HG02970 (cell line): ENCODE measurements around the gene CDC34.

Experiments used
- ATAC-seq: cut with Tn5 transposase; IDR thresholded peaks from one replicate; pipeline ENCODE4 v1.9.1; 2021; ENCODE audit warnings: mild to moderate bottlenecking, moderate library complexity, moderate number of reproducible peaks; ENCODE audit not compliant: unreplicated experiment, low FRiP score

CDC34 gene

GRCh38 chr19:540867-541637 lies 9.5 kb downstream of the CDC34 start:
- no peak for ATAC-seq

- no peak for ATAC-seq
Measured at GRCh38 chr19:541699-542098, 10.1 kb downstream of the CDC34 start.

GRCh38 chr19:542173-542866 lies 10.8 kb downstream of the CDC34 start:
- no peak for ATAC-seq

- no peak for ATAC-seq
Measured at GRCh38 chr19:543910-544608, 12.5 kb downstream of the CDC34 start, which contains the start of gene GZMM. TSS of gene GZMM (plus strand) at chr19:544053. CDS start at chr19:544072, 19 bp downstream.

- no peak for ATAC-seq
Measured at GRCh38 chr19:547117-547516, 15.6 kb downstream of the CDC34 start.

- no peak for ATAC-seq
Measured at GRCh38 chr19:547836-548720, 16.5 kb downstream of the CDC34 start.

- no peak for ATAC-seq
Measured at GRCh38 chr19:548886-549830, 17.6 kb downstream of the CDC34 start.

- ATAC-seq, result no peak
Measured at GRCh38 chr19:554817-555216, 23.3 kb downstream of the CDC34 start.

- ATAC-seq, result no peak
Measured at GRCh38 chr19:555474-555808, 23.9 kb downstream of the CDC34 start.

- ATAC-seq, result no peak
Measured at GRCh38 chr19:556611-557382, 25.2 kb downstream of the CDC34 start.

GRCh38 chr19:558770-559439 lies 27.3 kb downstream of the CDC34 start:
- no peak for ATAC-seq

GRCh38 chr19:560121-560520 lies 28.6 kb downstream of the CDC34 start:
- ATAC-seq, result no peak

- no peak for ATAC-seq
Measured at GRCh38 chr19:566403-566802, 34.8 kb downstream of the CDC34 start.

- no peak for ATAC-seq
Measured at GRCh38 chr19:566844-567243, 35.3 kb downstream of the CDC34 start.

- ATAC-seq, result no peak
Measured at GRCh38 chr19:567296-567900, 35.8 kb downstream of the CDC34 start.

- no peak for ATAC-seq
Measured at GRCh38 chr19:570251-570686, 38.7 kb downstream of the CDC34 start.

GRCh38 chr19:570937-571565 lies 39.5 kb downstream of the CDC34 start:
- no peak for ATAC-seq
